ENCODE results near the gene NUDT8.

Gene NUDT8

GRCh38 chr11:67585911-67586310 is 43.8 kb downstream of the NUDT8 start:
- no peak overlapping the region for H2BK120ac ChIP-seq (ENCODE audit: low read depth, low read length)
- H3K9ac ChIP-seq (ENCODE audit: low read length), result no peak overlapping the region
- no peak overlapping the region for H3K23ac ChIP-seq (ENCODE audit: low read length)
- H3K4me1 ChIP-seq (ENCODE audit: control insufficient read depth, low read depth, low read length), result peaks cover 8% of the 10 kb centered on the region
- H4K8ac ChIP-seq (ENCODE audit: low read depth, low read length), result no peak overlapping the region
- H3K18ac ChIP-seq (ENCODE audit: low read length), result no peak overlapping the region
- no peak overlapping the region for H2AK5ac ChIP-seq (ENCODE audit: low read length)
- peaks cover 12% of the 10 kb centered on the region for H3K79me1 ChIP-seq (ENCODE audit: low read length)
- no peak overlapping the region for H3K4me2 ChIP-seq (ENCODE audit: low read length)
- no peak overlapping the region for H3K4ac ChIP-seq (ENCODE audit: low read depth, low read length)
- no peak overlapping the region for H3K4me3 ChIP-seq (ENCODE audit: low read length)
- no peak for DNase-seq
- H3K27me3 ChIP-seq (ENCODE audit: insufficient read depth, low read length, poor library complexity), result no peaks in the 10 kb centered on the region
- H4K5ac ChIP-seq (ENCODE audit: low read length), result no peak overlapping the region
- no peak overlapping the region for H2BK15ac ChIP-seq (replicated peaks; ENCODE audit: low read depth)
- no peak overlapping the region for H3K56ac ChIP-seq (ENCODE audit: low read length)
- peaks cover 11% of the 10 kb centered on the region for H3K36me3 ChIP-seq (ENCODE audit: control insufficient read depth, insufficient read depth, low read length)
- no CpG with 5 or more reads among the region's 4 CpGs for WGBS (ENCODE audit: extremely low coverage, insufficient coverage, low lambda C conversion rate)
- H3K27ac ChIP-seq (ENCODE audit: low read depth, low read length), result no peak overlapping the region
- peaks cover 24% of the 10 kb centered on the region for H3K79me2 ChIP-seq (ENCODE audit: control insufficient read depth, insufficient read depth, low read length)
- H2BK5ac ChIP-seq (ENCODE audit: low read length), result no peak overlapping the region

DNA sequence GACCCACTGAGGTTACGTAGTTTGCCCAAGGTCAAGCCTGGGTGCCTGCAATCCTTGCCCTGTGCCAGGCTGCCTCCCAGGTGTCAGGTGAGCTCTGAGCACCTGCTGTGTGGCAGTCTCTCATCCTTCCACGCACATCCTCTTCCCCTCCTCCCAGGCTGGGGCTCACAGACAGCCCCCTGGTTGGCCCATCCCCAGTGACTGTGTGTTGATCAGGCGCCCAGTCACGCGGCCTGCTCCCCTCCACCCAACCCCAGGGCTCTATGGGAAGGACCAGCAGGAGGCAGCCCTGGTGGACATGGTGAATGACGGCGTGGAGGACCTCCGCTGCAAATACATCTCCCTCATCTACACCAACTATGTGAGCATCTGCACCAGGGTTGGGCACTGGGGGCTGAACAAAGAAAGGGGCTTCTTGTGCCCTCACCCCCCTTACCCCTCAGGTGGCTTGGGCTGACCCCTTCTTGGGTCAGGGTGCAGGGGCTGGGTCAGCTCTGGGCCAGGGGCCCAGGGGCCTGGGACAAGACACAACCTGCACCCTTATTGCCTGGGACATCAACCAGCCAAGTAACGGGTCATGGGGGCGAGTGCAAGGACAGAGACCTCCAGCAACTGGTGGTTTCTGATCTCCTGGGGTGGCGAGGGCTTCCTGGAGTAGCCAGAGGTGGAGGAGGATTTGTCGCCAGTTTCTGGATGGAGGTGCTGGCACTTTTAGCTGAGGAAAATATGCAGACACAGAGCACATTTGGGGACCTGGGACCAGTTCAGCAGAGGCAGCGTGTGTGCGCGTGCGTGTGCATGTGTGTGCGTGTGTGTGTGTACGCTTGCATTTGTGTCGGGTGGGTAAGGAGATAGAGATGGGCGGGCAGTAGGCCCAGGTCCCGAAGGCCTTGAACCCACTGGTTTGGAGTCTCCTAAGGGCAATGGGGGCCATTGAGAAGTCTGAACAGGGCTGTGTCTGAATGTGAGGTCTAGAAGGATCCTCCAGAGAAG is 44.6 kb downstream of the NUDT8 start:
- Histone ChIP-seq H3K27ac (ENCODE audit: low read depth, low read length) (no peak overlapping the region), H2BK5ac (ENCODE audit: low read length) (no peak overlapping the region), H4K5ac (ENCODE audit: low read length) (no peak overlapping the region), H3K4me1 (ENCODE audit: control insufficient read depth, low read depth, low read length) (peaks cover 8% of the 10 kb centered on the region), H3K79me2 (ENCODE audit: control insufficient read depth, insufficient read depth, low read length) (peaks cover 24% of the 10 kb centered on the region), H3K23ac (ENCODE audit: low read length) (no peak overlapping the region), H3K18ac (ENCODE audit: low read length) (no peak overlapping the region), H3K27me3 (ENCODE audit: insufficient read depth, low read length, poor library complexity) (no peaks in the 10 kb centered on the region), H2BK120ac (ENCODE audit: low read depth, low read length) (no peak overlapping the region), H3K4ac (ENCODE audit: low read depth, low read length) (no peak overlapping the region), H3K56ac (ENCODE audit: low read length) (peak overlapping the region; percentile 88), H2AK5ac (ENCODE audit: low read length) (no peak overlapping the region), H3K4me2 (ENCODE audit: low read length) (peak overlapping the region; percentile 49), H3K4me3 (ENCODE audit: low read length) (peak overlapping the region; percentile 79), H3K79me1 (ENCODE audit: low read length) (peaks cover 12% of the 10 kb centered on the region), H2BK15ac (replicated peaks; ENCODE audit: low read depth) (no peak overlapping the region), H3K9ac (ENCODE audit: low read length) (peak overlapping the region; percentile 86), H4K8ac (ENCODE audit: low read depth, low read length) (no peak overlapping the region), H3K36me3 (ENCODE audit: control insufficient read depth, insufficient read depth, low read length) (peaks cover 11% of the 10 kb centered on the region)
- peak; percentile 40 for DNase-seq
- WGBS (ENCODE audit: extremely low coverage, insufficient coverage, low lambda C conversion rate), result no CpG with 5 or more reads among the region's 21 CpGs

GRCh38 chr11:67584205-67584880 is 45.4 kb downstream of the NUDT8 start:
- Histone ChIP-seq H3K18ac (ENCODE audit: low read length) (peak overlapping the region; percentile 98), H3K79me2 (ENCODE audit: control insufficient read depth, insufficient read depth, low read length) (peaks cover 24% of the 10 kb centered on the region), H2AK5ac (ENCODE audit: low read length) (no peak overlapping the region), H2BK15ac (replicated peaks; ENCODE audit: low read depth) (no peak overlapping the region), H3K36me3 (ENCODE audit: control insufficient read depth, insufficient read depth, low read length) (peaks cover 11% of the 10 kb centered on the region), H2BK5ac (ENCODE audit: low read length) (peak overlapping the region; percentile 12), H3K4me1 (ENCODE audit: control insufficient read depth, low read depth, low read length) (peaks cover 8% of the 10 kb centered on the region), H2BK120ac (ENCODE audit: low read depth, low read length) (no peak overlapping the region), H3K9ac (ENCODE audit: low read length) (peak overlapping the region; percentile 86), H3K4me2 (ENCODE audit: low read length) (peak overlapping the region; percentile 49), H3K79me1 (ENCODE audit: low read length) (peaks cover 12% of the 10 kb centered on the region), H3K4me3 (ENCODE audit: low read length) (peak overlapping the region; percentile 79), H3K4ac (ENCODE audit: low read depth, low read length) (peak overlapping the region; percentile 99), H3K27ac (ENCODE audit: low read depth, low read length) (peak overlapping the region; percentile 55), H3K23ac (ENCODE audit: low read length) (no peak overlapping the region), H3K56ac (ENCODE audit: low read length) (peak overlapping the region; percentile 88), H3K27me3 (ENCODE audit: insufficient read depth, low read length, poor library complexity) (no peaks in the 10 kb centered on the region), H4K8ac (ENCODE audit: low read depth, low read length) (no peak overlapping the region), H4K5ac (ENCODE audit: low read length) (no peak overlapping the region)
- no CpG with 5 or more reads among the region's 33 CpGs for WGBS (ENCODE audit: extremely low coverage, insufficient coverage, low lambda C conversion rate)
- peak; percentile 69 for DNase-seq

DNA sequence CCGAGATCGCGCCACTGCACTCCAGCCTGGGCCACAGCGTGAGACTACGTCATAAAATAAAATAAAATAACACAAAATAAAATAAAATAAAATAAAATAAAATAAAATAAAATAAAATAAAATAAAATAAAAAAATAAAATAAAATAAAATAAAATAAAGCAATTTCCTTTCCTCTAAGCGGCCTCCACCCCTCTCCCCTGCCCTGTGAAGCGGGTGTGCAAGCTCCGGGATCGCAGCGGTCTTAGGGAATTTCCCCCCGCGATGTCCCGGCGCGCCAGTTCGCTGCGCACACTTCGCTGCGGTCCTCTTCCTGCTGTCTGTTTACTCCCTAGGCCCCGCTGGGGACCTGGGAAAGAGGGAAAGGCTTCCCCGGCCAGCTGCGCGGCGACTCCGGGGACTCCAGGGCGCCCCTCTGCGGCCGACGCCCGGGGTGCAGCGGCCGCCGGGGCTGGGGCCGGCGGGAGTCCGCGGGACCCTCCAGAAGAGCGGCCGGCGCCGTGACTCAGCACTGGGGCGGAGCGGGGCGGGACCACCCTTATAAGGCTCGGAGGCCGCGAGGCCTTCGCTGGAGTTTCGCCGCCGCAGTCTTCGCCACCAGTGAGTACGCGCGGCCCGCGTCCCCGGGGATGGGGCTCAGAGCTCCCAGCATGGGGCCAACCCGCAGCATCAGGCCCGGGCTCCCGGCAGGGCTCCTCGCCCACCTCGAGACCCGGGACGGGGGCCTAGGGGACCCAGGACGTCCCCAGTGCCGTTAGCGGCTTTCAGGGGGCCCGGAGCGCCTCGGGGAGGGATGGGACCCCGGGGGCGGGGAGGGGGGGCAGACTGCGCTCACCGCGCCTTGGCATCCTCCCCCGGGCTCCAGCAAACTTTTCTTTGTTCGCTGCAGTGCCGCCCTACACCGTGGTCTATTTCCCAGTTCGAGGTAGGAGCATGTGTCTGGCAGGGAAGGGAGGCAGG is 46.2 kb downstream of the NUDT8 start, which contains the start of gene GSTP1:
Gene GSTP1 (plus strand): TSS at position 566 of the 958 bp plus-strand sequence. CDS start 32 bp downstream, at position 598.
- peaks cover 8% of the 10 kb centered on the region for H3K4me1 ChIP-seq (ENCODE audit: control insufficient read depth, low read depth, low read length)
- H3K36me3 ChIP-seq (ENCODE audit: control insufficient read depth, insufficient read depth, low read length), result peaks cover 9% of the 10 kb centered on the region
- peak within 1 kb of the TSS; percentile 90 for H2AK5ac ChIP-seq (ENCODE audit: low read length)
- H3K27ac ChIP-seq (ENCODE audit: low read depth, low read length), result peak within 1 kb of the TSS; percentile 55
- H3K23ac ChIP-seq (ENCODE audit: low read length), result no peak within 1 kb of the TSS
- peak within 1 kb of the TSS; percentile 12 for H2BK5ac ChIP-seq (ENCODE audit: low read length)
- no peak within 1 kb of the TSS for H4K5ac ChIP-seq (ENCODE audit: low read length)
- peak within 1 kb of the TSS; percentile 49 for H3K4me2 ChIP-seq (ENCODE audit: low read length)
- peaks cover 24% of the 10 kb centered on the region for H3K79me2 ChIP-seq (ENCODE audit: control insufficient read depth, insufficient read depth, low read length)
- no peak within 1 kb of the TSS for H2BK120ac ChIP-seq (ENCODE audit: low read depth, low read length)
- DNase-seq, result peak; percentile 96
- peak within 1 kb of the TSS; percentile 99 for H3K4ac ChIP-seq (ENCODE audit: low read depth, low read length)
- peak within 1 kb of the TSS; percentile 86 for H3K9ac ChIP-seq (ENCODE audit: low read length)
- no CpG with 5 or more reads among the region's 81 CpGs for WGBS (ENCODE audit: extremely low coverage, insufficient coverage, low lambda C conversion rate)
- peak within 1 kb of the TSS; percentile 88 for H3K56ac ChIP-seq (ENCODE audit: low read length)
- peaks cover 12% of the 10 kb centered on the region for H3K79me1 ChIP-seq (ENCODE audit: low read length)
- H3K27me3 ChIP-seq (ENCODE audit: insufficient read depth, low read length, poor library complexity), result no peaks in the 10 kb centered on the region
- no peak within 1 kb of the TSS for H2BK15ac ChIP-seq (replicated peaks; ENCODE audit: low read depth)
- H3K18ac ChIP-seq (ENCODE audit: low read length), result peak within 1 kb of the TSS; percentile 98
- no peak within 1 kb of the TSS for H4K8ac ChIP-seq (ENCODE audit: low read depth, low read length)
- peak within 1 kb of the TSS; percentile 79 for H3K4me3 ChIP-seq (ENCODE audit: low read length)

DNA sequence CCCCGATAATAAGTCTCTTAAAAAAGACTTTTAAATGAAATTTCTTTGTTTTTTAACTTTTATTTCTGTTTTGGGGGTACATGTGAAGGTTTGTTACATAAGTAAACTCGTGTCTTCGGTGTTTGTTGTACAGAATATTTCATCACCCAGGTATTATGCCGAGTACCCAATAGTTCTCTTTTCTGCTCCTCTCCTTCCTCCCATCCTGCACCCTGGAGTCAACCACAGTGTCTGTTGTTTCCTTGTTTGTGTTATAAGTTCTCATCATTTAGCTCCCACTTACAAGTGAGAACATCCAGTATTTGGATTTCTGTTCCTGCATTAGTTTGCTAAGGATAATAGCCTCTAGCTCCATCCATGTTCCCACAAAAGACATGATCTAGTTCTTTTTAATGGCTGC is 47.7 kb downstream of the NUDT8 start:
- H3K56ac ChIP-seq (ENCODE audit: low read length), result no peak overlapping the region

More for the DNA sequence above, 47.7 kb downstream of the NUDT8 start:
- WGBS (ENCODE audit: extremely low coverage, insufficient coverage, low lambda C conversion rate), result no CpG with 5 or more reads among the region's 4 CpGs
- Histone ChIP-seq H3K79me2 (ENCODE audit: control insufficient read depth, insufficient read depth, low read length) (peaks cover 24% of the 10 kb centered on the region), H3K27me3 (ENCODE audit: insufficient read depth, low read length, poor library complexity) (no peaks in the 10 kb centered on the region), H3K4me2 (ENCODE audit: low read length) (no peak overlapping the region), H3K18ac (ENCODE audit: low read length) (no peak overlapping the region), H3K4me1 (ENCODE audit: control insufficient read depth, low read depth, low read length) (peaks cover 8% of the 10 kb centered on the region), H3K27ac (ENCODE audit: low read depth, low read length) (no peak overlapping the region), H3K36me3 (ENCODE audit: control insufficient read depth, insufficient read depth, low read length) (peaks cover 7% of the 10 kb centered on the region), H3K4ac (ENCODE audit: low read depth, low read length) (no peak overlapping the region), H3K4me3 (ENCODE audit: low read length) (no peak overlapping the region), H2BK5ac (ENCODE audit: low read length) (no peak overlapping the region), H2BK15ac (replicated peaks; ENCODE audit: low read depth) (no peak overlapping the region), H2AK5ac (ENCODE audit: low read length) (no peak overlapping the region), H4K5ac (ENCODE audit: low read length) (no peak overlapping the region), H4K8ac (ENCODE audit: low read depth, low read length) (no peak overlapping the region), H3K9ac (ENCODE audit: low read length) (no peak overlapping the region), H2BK120ac (ENCODE audit: low read depth, low read length) (no peak overlapping the region), H3K79me1 (ENCODE audit: low read length) (peaks cover 12% of the 10 kb centered on the region), H3K23ac (ENCODE audit: low read length) (no peak overlapping the region)
- DNase-seq, result no peak
